KBM-7 (cell line): Measurements from ENCODE around the gene GRIFIN.
A peak's percentile ranks its signal among the peaks of the same experiment; 100 is the strongest.

Experiments used
- DNase-seq: peaks from one replicate; pipeline ENCODE4 v3.0.0-alpha.2; 2015
- in situ Hi-C: fragments of 300-500 bp; cut with MboI; formaldehyde crosslinking; loops from 2 replicates; pipeline ENCODE4 v1.14.3; 2020; ENCODE audit warnings: low sequenced_read_pairs, low pct_unique_long_range_greater_than_20kb, mixed read lengths

Gene GRIFIN

GRCh38 chr7:2443491-2443890 is 32.7 kb downstream of the GRIFIN start:
- in situ Hi-C loops: no loop called here
- no peak for DNase-seq

GRCh38 chr7:2441430-2442058 is 34.7 kb downstream of the GRIFIN start:
- peak; percentile 15 for DNase-seq
- in situ Hi-C loops: no loop called here

GRCh38 chr7:2440608-2441245 is 35.5 kb downstream of the GRIFIN start:
- in situ Hi-C loops: no loop called here
- DNase-seq: no peak

GRCh38 chr7:2438775-2439174 is 37.4 kb downstream of the GRIFIN start:
- in situ Hi-C loops: no loop called here
- DNase-seq: no peak

- in situ Hi-C loops: no loop called here
- no peak for DNase-seq
Observed at GRCh38 chr7:2438186-2438585, 38.0 kb downstream of the GRIFIN start.

GRCh38 chr7:2437537-2438148 is 38.6 kb downstream of the GRIFIN start:
- DNase-seq: no peak
- in situ Hi-C loops: no loop called here

GRCh38 chr7:2437136-2437535 is 39.1 kb downstream of the GRIFIN start:
- no peak for DNase-seq
- in situ Hi-C loops: no loop called here

GRCh38 chr7:2436341-2437104 is 39.7 kb downstream of the GRIFIN start:
- DNase-seq: no peak

GRCh38 chr7:2435146-2435545 is 41.1 kb downstream of the GRIFIN start:
- in situ Hi-C loops: no loop called here

More at GRCh38 chr7:2436341-2437104, 39.7 kb downstream of the GRIFIN start:
- in situ Hi-C loops: no loop called here

GRCh38 chr7:2433713-2434550 is 42.3 kb downstream of the GRIFIN start:
- no peak for DNase-seq
- in situ Hi-C loops: no loop called here

More at GRCh38 chr7:2435146-2435545, 41.1 kb downstream of the GRIFIN start:
- DNase-seq: no peak

GRCh38 chr7:2432910-2433712 is 43.1 kb downstream of the GRIFIN start:
- in situ Hi-C loops: no loop called here
- DNase-seq: no peak

GRCh38 chr7:2431260-2431867 is 44.8 kb downstream of the GRIFIN start:
- in situ Hi-C loops: no loop called here
- DNase-seq: peak; percentile 41

- in situ Hi-C loops: no loop called here
- no peak for DNase-seq
Observed at GRCh38 chr7:2425749-2426148, 50.4 kb downstream of the GRIFIN start.
